Omental fat pad (tissue), 4 donors: ENCODE measurements around the gene TBXA2R. TPM values are rescaled to one million over a fixed set of nuclear protein-coding genes. Genes with fewer than 3 reads are reported as not detected.
"Not testable (repeated sequence)": the region's sequence is repeated elsewhere in the genome, so short reads cannot be mapped to it uniquely, and the experiment has no call there.

ENCODE experiments used
- ATAC-seq: fragments of 150-250 bp; one replicate; pipeline ENCODE4 v1.9.1; 2016; ENCODE audit warnings: mild to moderate bottlenecking, moderate library complexity; ENCODE audit not compliant: low FRiP score
- DNase-seq: peaks from one replicate; pipeline ENCODE4 v3.0.0-alpha.2; 2019; ENCODE audit warnings: low spot score
- total RNA-seq, 4 donors: library from RNA; depleted of rRNA; stranded (reverse); fragments of >200 nt; gene quantifications; one replicate each; pipeline ENCODE4 v1.1.0, GENCODE V29; 2016
- TF ChIP-seq, protein P1 (sequence below), 3 donors: fragments of 450-650 bp; IDR thresholded peaks; one replicate each; pipeline ENCODE4 v1.5.1; 2016 to 2017; ENCODE audit warnings: antibody characterized with exemption in 3 of 3, mild to moderate bottlenecking in 3 of 3, moderate library complexity in 2 of 3

TBXA2R gene
- total RNA-seq, 4 donors from 2014 or later, result 0.65 to 1.8 (median 1.1) TPM

DNA sequence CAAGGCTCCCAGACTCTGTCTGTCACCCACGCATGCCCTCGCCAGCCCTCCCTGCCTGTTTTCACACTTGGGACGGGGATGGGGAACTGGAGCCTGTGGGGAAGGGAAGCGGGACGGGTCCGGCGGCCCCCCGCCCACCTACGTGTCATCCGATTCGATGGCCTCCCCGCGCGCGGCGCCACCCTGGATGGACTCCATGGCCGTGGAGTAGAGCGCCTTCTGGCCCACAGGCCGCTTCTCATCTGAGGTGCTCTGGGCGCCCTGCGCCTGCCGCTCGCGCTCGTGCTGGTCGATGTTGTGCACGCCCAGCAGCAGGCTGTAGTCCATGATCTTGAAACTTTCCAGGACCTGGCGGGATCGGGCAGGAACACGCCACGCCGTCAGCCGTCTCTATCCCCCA lies 45.0 kb upstream of the TBXA2R start:
- TF ChIP-seq, protein P1, sequence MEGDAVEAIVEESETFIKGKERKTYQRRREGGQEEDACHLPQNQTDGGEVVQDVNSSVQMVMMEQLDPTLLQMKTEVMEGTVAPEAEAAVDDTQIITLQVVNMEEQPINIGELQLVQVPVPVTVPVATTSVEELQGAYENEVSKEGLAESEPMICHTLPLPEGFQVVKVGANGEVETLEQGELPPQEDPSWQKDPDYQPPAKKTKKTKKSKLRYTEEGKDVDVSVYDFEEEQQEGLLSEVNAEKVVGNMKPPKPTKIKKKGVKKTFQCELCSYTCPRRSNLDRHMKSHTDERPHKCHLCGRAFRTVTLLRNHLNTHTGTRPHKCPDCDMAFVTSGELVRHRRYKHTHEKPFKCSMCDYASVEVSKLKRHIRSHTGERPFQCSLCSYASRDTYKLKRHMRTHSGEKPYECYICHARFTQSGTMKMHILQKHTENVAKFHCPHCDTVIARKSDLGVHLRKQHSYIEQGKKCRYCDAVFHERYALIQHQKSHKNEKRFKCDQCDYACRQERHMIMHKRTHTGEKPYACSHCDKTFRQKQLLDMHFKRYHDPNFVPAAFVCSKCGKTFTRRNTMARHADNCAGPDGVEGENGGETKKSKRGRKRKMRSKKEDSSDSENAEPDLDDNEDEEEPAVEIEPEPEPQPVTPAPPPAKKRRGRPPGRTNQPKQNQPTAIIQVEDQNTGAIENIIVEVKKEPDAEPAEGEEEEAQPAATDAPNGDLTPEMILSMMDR (IDR thresholded peaks at IDR 0.05), result no peak
- ATAC-seq, result no peak
- DNase-seq, result no peak

GRCh38 chr19:3649888-3650287 lies 43.2 kb upstream of the TBXA2R start:
- TF ChIP-seq, protein P1 (IDR thresholded peaks at IDR 0.05), result no peak
- no peak for DNase-seq

DNA sequence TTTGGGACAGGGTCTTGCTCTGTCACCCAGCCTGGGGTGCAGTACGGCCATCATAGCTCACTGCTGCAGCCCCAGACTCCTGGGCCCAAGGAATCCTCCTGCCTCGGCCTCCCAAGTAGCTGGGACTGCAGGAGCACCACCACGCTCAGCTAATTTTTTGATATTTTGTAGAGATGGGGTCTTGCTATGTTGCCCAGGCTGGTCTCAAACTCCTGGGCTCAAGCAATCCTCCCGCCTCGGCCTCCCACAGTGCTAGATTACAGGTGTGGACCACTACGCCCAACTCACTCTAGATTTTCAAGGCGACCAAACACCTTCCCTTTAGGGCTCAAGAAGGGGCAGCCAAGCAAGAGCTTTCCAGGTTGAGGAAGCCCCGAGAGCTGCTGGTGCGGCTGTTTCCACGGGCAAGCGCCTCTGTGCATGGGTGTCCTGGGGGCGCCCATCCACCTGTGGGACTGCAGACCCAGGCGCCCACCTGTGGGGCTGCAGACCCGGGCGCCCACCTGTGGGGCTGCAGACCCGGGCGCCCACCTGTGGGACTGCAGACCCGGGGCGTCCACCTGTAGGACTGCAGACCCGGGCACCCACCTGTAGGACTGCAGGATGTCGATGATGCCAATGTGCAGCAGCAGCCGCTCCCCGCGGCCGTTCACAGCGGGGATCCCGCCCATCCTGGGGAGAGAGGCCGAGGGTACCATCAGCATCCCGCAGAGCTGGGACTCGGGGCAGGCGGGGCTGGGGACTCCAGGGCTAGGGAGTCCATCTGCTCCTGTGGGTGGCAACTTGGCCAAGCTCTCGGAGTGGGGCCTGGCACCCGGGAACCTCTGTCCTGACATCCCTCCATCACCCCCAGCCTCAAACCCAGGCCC lies 41.6 kb upstream of the TBXA2R start:
- DNase-seq (no peak), ATAC-seq (no peak)
- TF ChIP-seq, protein P1 (IDR thresholded peaks at IDR 0.05), result no peak

More at GRCh38 chr19:3649888-3650287, 43.2 kb upstream of the TBXA2R start:
- ATAC-seq, result no peak

- ATAC-seq, DNase-seq: not testable (repeated sequence)
These were observed 40.4 kb upstream of the TBXA2R start for GRCh38 chr19:3647102-3647501.

- ATAC-seq, result no peak
- no peak for DNase-seq
- TF ChIP-seq, protein P1 (IDR thresholded peaks at IDR 0.05), result no peak
These were observed 39.8 kb upstream of the TBXA2R start for GRCh38 chr19:3646336-3647092.

- no peak for ATAC-seq
- no peak for DNase-seq
- TF ChIP-seq, protein P1 (IDR thresholded peaks at IDR 0.05), result no peak
These were observed 39.1 kb upstream of the TBXA2R start for GRCh38 chr19:3645726-3646125.

DNA sequence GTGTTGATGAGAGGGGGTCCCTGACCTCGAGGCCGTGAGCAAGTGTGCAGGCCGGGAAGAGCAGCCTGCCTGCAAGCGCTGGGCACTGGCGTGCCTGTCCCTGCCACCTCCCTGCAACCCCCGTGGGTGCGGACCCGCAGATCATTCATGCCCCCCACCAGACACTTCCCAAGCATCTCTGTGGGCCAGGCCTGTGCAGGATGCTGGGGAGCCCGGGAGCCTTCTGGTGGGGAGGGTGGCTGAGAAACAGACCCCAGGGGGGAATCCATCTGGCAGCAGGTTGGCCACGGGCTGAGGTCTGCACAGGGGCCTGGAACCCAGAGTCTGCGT lies 38.4 kb upstream of the TBXA2R start:
- DNase-seq (no peak), ATAC-seq (no peak)
- TF ChIP-seq, protein P1 (IDR thresholded peaks at IDR 0.05), result no peak
